Thyroid gland (tissue), 4 donors: ENCODE measurements around the gene RILP.

Experiments
- POLR2A ChIP-seq, 2 donors: fragments of 450-650 bp; IDR thresholded peaks; one replicate each; pipeline ENCODE4 v1.6.1; 2017; ENCODE audit warnings: antibody characterized with exemption in 2 of 2, mild to moderate bottlenecking in 2 of 2, moderate library complexity in 1 of 2
- TF ChIP-seq, protein P1 (sequence below), 6 experiments: fragments of 200-600 bp in 3 of 6; fragments of 450-650 bp in 3 of 6; sonication (generic) in 3 of 6; IDR thresholded peaks; one replicate each; pipeline ENCODE4 v1.5.1; 2016 to 2019; ENCODE audit warnings: antibody characterized with exemption in 6 of 6, mild to moderate bottlenecking in 2 of 6, inconsistent platforms in 1 of 6, moderate library complexity in 1 of 6

DNA sequence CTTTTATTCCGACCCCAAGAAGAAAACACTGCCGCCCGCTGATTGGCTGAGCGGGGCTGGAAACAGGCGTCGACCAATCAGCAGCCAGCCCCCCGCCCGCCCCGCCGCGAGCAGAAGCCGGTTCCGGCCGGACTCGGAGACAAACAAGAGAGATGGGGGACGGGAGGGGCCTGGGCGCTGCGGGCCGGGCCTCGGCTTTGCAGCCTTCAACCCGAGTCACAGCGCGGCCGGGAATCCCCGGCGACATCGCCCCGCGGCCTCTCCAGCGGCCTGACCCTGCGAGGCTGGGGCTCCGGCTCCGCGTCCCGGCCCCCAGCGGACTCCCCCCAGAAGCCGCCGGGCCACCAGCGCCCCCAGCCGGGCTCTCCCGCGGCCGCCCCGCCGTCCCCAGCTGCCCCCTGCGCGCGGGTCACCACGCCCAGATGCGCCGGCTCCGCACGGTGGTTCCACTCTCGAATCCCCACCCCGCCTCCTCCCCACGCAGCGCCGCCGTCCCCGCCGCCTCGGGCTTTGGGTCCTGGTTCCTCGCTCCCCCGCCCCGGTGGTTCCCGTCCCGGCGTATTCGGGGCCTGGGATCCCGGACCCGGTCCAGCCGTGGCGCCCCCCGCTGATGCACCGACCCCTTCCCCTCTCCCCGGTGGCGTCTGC lies 20.7 kb downstream of the RILP start:
- TF ChIP-seq, protein P1, sequence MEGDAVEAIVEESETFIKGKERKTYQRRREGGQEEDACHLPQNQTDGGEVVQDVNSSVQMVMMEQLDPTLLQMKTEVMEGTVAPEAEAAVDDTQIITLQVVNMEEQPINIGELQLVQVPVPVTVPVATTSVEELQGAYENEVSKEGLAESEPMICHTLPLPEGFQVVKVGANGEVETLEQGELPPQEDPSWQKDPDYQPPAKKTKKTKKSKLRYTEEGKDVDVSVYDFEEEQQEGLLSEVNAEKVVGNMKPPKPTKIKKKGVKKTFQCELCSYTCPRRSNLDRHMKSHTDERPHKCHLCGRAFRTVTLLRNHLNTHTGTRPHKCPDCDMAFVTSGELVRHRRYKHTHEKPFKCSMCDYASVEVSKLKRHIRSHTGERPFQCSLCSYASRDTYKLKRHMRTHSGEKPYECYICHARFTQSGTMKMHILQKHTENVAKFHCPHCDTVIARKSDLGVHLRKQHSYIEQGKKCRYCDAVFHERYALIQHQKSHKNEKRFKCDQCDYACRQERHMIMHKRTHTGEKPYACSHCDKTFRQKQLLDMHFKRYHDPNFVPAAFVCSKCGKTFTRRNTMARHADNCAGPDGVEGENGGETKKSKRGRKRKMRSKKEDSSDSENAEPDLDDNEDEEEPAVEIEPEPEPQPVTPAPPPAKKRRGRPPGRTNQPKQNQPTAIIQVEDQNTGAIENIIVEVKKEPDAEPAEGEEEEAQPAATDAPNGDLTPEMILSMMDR (IDR thresholded peaks at IDR 0.05), result peak in 3 of 6 experiments; percentile 40 to 55 (median 48)
- peak in 1 of 2 donors; percentile 74 for TF ChIP-seq POLR2A (IDR thresholded peaks at IDR 0.05)
